Left kidney (tissue), 2 donors: Measurements from ENCODE around the gene STAB1. TPM values are rescaled to one million over a fixed set of nuclear protein-coding genes. Genes with fewer than 3 reads are reported as not detected.

ENCODE experiments used
- DNase-seq: peaks from one replicate; pipeline ENCODE4 v3.0.0-alpha.2; 2013
- polyA plus RNA-seq: library from polyadenylated mRNA; unstranded; fragments of 120-200 nt; gene quantifications from one replicate; pipeline ENCODE4 v1.2.1, GENCODE V29; 2013; ENCODE audit not compliant: insufficient read length

The STAB1 gene
- polyA plus RNA-seq, 1 donor = 37.6 TPM

- no peak for DNase-seq
Measured at GRCh38 chr3:52484680-52485461, 10.3 kb upstream of the STAB1 start.

- DNase-seq = no peak
Measured at GRCh38 chr3:52487050-52487787, 7.9 kb upstream of the STAB1 start.

GRCh38 chr3:52487788-52488691 lies 7.1 kb upstream of the STAB1 start:
- DNase-seq = no peak

- no peak for DNase-seq
Measured at GRCh38 chr3:52488746-52489145, 6.4 kb upstream of the STAB1 start.

- no peak for DNase-seq
Measured at GRCh38 chr3:52489453-52489852, 5.7 kb upstream of the STAB1 start.

- no peak for DNase-seq
Measured at GRCh38 chr3:52490035-52490938, 4.9 kb upstream of the STAB1 start.

- DNase-seq = no peak
Measured at GRCh38 chr3:52490939-52491526, 4.1 kb upstream of the STAB1 start.

GRCh38 chr3:52492059-52492458 lies 3.1 kb upstream of the STAB1 start:
- no peak for DNase-seq

- DNase-seq = no peak
Measured at GRCh38 chr3:52493232-52494017, 1.7 kb upstream of the STAB1 start.

GRCh38 chr3:52494445-52494844 lies 693 bp upstream of the STAB1 start:
- no peak for DNase-seq

- no peak for DNase-seq
Measured at GRCh38 chr3:52495777-52496602, 852 bp downstream of the STAB1 start.

- no peak for DNase-seq
Measured at GRCh38 chr3:52498137-52499054, 3.3 kb downstream of the STAB1 start.

GRCh38 chr3:52501046-52501445 lies 5.9 kb downstream of the STAB1 start:
- DNase-seq = no peak

GRCh38 chr3:52502001-52502400 lies 6.9 kb downstream of the STAB1 start:
- DNase-seq = no peak

- DNase-seq = no peak
Measured at GRCh38 chr3:52502808-52503350, 7.7 kb downstream of the STAB1 start.

- DNase-seq = no peak
Measured at GRCh38 chr3:52503788-52504424, 8.8 kb downstream of the STAB1 start.

GRCh38 chr3:52504977-52505376 lies 9.8 kb downstream of the STAB1 start:
- DNase-seq = no peak
